PC-3 (cell line): Measurements from ENCODE around the gene RTN4RL1. TPM values are rescaled to one million over a fixed set of nuclear protein-coding genes. Genes with fewer than 3 reads are reported as not detected.
"Not testable (repeated sequence)": the region's sequence is repeated elsewhere in the genome, so short reads cannot be mapped to it uniquely, and the experiment has no call there.

Source experiments
- ATAC-seq: fragments of 200-7000 bp; cut with Tn5 transposase; 2 replicates; pipeline ENCODE4 v1.9.1; 2020; ENCODE audit warnings: mild to moderate bottlenecking, moderate library complexity
- BruUV-seq: library from RNA; stranded (reverse); fragments of 400-500 nt; replicated peaks from 2 replicates; lab custom pipeline; 2021; lab: Mats Ljungman, UMichigan
- CTCF ChIA-PET: fragments of 300-600 bp; sonication (Branson Sonifier 250); formaldehyde crosslinking; loops from one replicate; lab custom pipeline; 2022; ENCODE audit warnings: antibody characterized with exemption; lab: Charles Lee
- POLR2A ChIA-PET: fragments of 300-600 bp; sonication (Branson Sonifier 250); formaldehyde crosslinking; loops from one replicate; lab custom pipeline; 2022; ENCODE audit warnings: antibody characterized with exemption; ENCODE audit not compliant: unreplicated experiment; lab: Charles Lee
- DNase-seq: peaks from one replicate; pipeline ENCODE4 v3.0.0-alpha.2; 2015
- H2AFZ ChIP-seq: fragments of 300-600 bp; sonication (generic); 2 replicates; pipeline ENCODE4 v1.6.0; 2016; ENCODE audit warnings: antibody characterized with exemption, low read length
- H3F3A ChIP-seq: fragments of 300-600 bp; sonication (generic); one replicate; pipeline ENCODE4 v1.6.0; 2017; ENCODE audit warnings: antibody characterized with exemption, low read length, control low read depth, mild to moderate bottlenecking; ENCODE audit not compliant: unreplicated experiment
- H3K27ac ChIP-seq: fragments of 300-600 bp; sonication (generic); 2 replicates; pipeline ENCODE4 v1.5.1; 2016; ENCODE audit warnings: mild to moderate bottlenecking, low read length
- H3K27me3 ChIP-seq: fragments of 300-600 bp; sonication (generic); 2 replicates; pipeline ENCODE4 v1.6.1; 2016; ENCODE audit warnings: low read length, mixed read lengths
- H3K36me3 ChIP-seq: fragments of 300-600 bp; sonication (generic); 2 replicates; pipeline ENCODE4 v1.6.1; 2016; ENCODE audit warnings: low read depth, mixed run types, low read length, mixed read lengths
- H3K4me1 ChIP-seq: fragments of 300-600 bp; sonication (generic); 2 replicates; pipeline ENCODE4 v1.5.1; 2016; ENCODE audit warnings: low read length; ENCODE audit not compliant: insufficient read depth
- H3K4me2 ChIP-seq: fragments of 300-600 bp; sonication (generic); 2 replicates; pipeline ENCODE4 v1.6.0; 2016; ENCODE audit warnings: low read length
- H3K4me3 ChIP-seq: fragments of 300-600 bp; sonication (generic); 2 replicates; pipeline ENCODE4 v1.5.1; 2016; ENCODE audit warnings: mild to moderate bottlenecking, low read length, mixed read lengths
- H3K79me2 ChIP-seq: fragments of 300-600 bp; sonication (generic); 2 replicates; pipeline ENCODE4 v1.6.1; 2017; ENCODE audit warnings: low read length, mixed read lengths
- H3K9ac ChIP-seq: fragments of 300-600 bp; sonication (generic); 2 replicates; pipeline ENCODE4 v1.6.0; 2016; ENCODE audit warnings: mild to moderate bottlenecking, low read length
- H3K9me2 ChIP-seq: fragments of 300-600 bp; sonication (generic); replicated peaks from 2 replicates; pipeline ENCODE4 v1.6.1; 2016; ENCODE audit warnings: mixed run types, low read length, mixed read lengths
- H3K9me3 ChIP-seq: fragments of 300-600 bp; sonication (generic); 2 replicates; pipeline ENCODE4 v1.6.1; 2016; ENCODE audit warnings: low read length, mixed read lengths
- H4K20me1 ChIP-seq: fragments of 300-600 bp; sonication (generic); 2 replicates; pipeline ENCODE4 v1.6.1; 2016; ENCODE audit warnings: low read length, mixed read lengths
- CTCF ChIP-seq: fragments of 300-600 bp; sonication (generic); conservative IDR thresholded peaks from 2 replicates; pipeline ENCODE4 v1.5.1; 2017; ENCODE audit warnings: antibody characterized with exemption, low read depth, mild to moderate bottlenecking, low read length
- EZH2 ChIP-seq: fragments of 300-600 bp; sonication (generic); IDR thresholded peaks from one replicate; pipeline ENCODE4 v1.6.1; 2017; ENCODE audit warnings: antibody characterized with exemption, mild to moderate bottlenecking, low read length; ENCODE audit not compliant: unreplicated experiment
- EZH2phosphoT487 ChIP-seq: fragments of 300-600 bp; sonication (generic); IDR thresholded peaks from 2 replicates; pipeline ENCODE4 v1.6.1; 2018; ENCODE audit warnings: mild to moderate bottlenecking, antibody characterized with exemption, low read length, borderline replicate concordance
- intact Hi-C: fragments of 100-400 bp; cut with micrococcal nuclease; formaldehyde crosslinking; loops from 2 replicates; pipeline ENCODE4 v1.9.0; 2023
- total RNA-seq: library from RNA; depleted of rRNA; stranded (reverse); fragments of >200 nt; gene quantifications from 2 replicates; pipeline ENCODE4 v1.2.3, GENCODE V29; 2014

RTN4RL1 gene
- total RNA-seq, 1 experiment from 2014 or later, result 6.9 TPM

- CTCF ChIA-PET, result no interaction called here
- H3K27me3 ChIP-seq, result no peaks in the 10 kb centered on the region
- POLR2A ChIA-PET, result no interaction called here
- H3K79me2 ChIP-seq, result 0 out of 2 replicates have a peak, but pooled peaks cover 6% of the 10 kb centered on the region
- intact Hi-C loops, result no loop called here
- H3K4me2 ChIP-seq, result no peak overlapping the region
- H3K9me3 ChIP-seq, result no peaks in the 10 kb centered on the region
- H2AFZ ChIP-seq, result no peak overlapping the region
- H3F3A ChIP-seq, result no peaks in the 10 kb centered on the region
- TF ChIP-seq EZH2phosphoT487, result no peak
- TF ChIP-seq EZH2, result no peak
- no peak for TF ChIP-seq CTCF
- BruUV-seq, result no TSS peak
- H3K27ac ChIP-seq, result no peak overlapping the region
- peaks cover 23% of the 10 kb centered on the region for H3K4me1 ChIP-seq
- H3K9me2 ChIP-seq, result no peaks in the 10 kb centered on the region
- ATAC-seq (no peak), DNase-seq (no peak)
- no peaks in the 10 kb centered on the region for H3K36me3 ChIP-seq
- no peak overlapping the region for H3K9ac ChIP-seq
- no peak overlapping the region for H3K4me3 ChIP-seq
- H4K20me1 ChIP-seq, result no peaks in the 10 kb centered on the region
These were observed 40.0 kb downstream of the RTN4RL1 start for GRCh38 chr17:1985093-1985492.

GRCh38 chr17:1982793-1983366 lies 42.3 kb downstream of the RTN4RL1 start:
- CTCF ChIA-PET, H3K9ac ChIP-seq, H3K27ac ChIP-seq, H4K20me1 ChIP-seq, H3K4me2 ChIP-seq, H3K4me3 ChIP-seq, H3K27me3 ChIP-seq, H3K79me2 ChIP-seq, ATAC-seq, H3K4me1 ChIP-seq, H2AFZ ChIP-seq, H3F3A ChIP-seq, DNase-seq, H3K9me2 ChIP-seq, H3K36me3 ChIP-seq, BruUV-seq, H3K9me3 ChIP-seq, intact Hi-C loops, POLR2A ChIA-PET: not testable (repeated sequence)

GRCh38 chr17:1980665-1981250 lies 44.4 kb downstream of the RTN4RL1 start:
- Histone ChIP-seq H3K4me3 (no peak overlapping the region), H3K9me3 (no peaks in the 10 kb centered on the region), H3K4me2 (no peak overlapping the region), H3F3A (no peaks in the 10 kb centered on the region), H3K79me2 (no peaks in the 10 kb centered on the region), H4K20me1 (no peaks in the 10 kb centered on the region), H3K36me3 (no peaks in the 10 kb centered on the region), H3K27me3 (no peaks in the 10 kb centered on the region), H3K9me2 (no peaks in the 10 kb centered on the region), H3K27ac (0 out of 2 replicates have a peak overlapping the region, but pooled peaks have one; percentile 33), H2AFZ (no peak overlapping the region), H3K4me1 (peaks cover 9% of the 10 kb centered on the region), H3K9ac (no peak overlapping the region)
- ChIA-PET CTCF (no interaction called here), POLR2A (no interaction called here)
- TF ChIP-seq EZH2, result no peak
- TF ChIP-seq EZH2phosphoT487, result no peak
- TF ChIP-seq CTCF, result no peak
- no TSS peak for BruUV-seq
- intact Hi-C loops, result no loop called here
- DNase-seq, result no peak
- no peak for ATAC-seq
